GM18502 (cell line): Measurements from ENCODE around the gene ASB2.

ENCODE experiments used
- ATAC-seq: cut with Tn5 transposase; IDR thresholded peaks from one replicate; pipeline ENCODE4 v1.9.1; 2021; ENCODE audit warnings: mild to moderate bottlenecking; ENCODE audit not compliant: unreplicated experiment, poor library complexity

Gene ASB2

DNA sequence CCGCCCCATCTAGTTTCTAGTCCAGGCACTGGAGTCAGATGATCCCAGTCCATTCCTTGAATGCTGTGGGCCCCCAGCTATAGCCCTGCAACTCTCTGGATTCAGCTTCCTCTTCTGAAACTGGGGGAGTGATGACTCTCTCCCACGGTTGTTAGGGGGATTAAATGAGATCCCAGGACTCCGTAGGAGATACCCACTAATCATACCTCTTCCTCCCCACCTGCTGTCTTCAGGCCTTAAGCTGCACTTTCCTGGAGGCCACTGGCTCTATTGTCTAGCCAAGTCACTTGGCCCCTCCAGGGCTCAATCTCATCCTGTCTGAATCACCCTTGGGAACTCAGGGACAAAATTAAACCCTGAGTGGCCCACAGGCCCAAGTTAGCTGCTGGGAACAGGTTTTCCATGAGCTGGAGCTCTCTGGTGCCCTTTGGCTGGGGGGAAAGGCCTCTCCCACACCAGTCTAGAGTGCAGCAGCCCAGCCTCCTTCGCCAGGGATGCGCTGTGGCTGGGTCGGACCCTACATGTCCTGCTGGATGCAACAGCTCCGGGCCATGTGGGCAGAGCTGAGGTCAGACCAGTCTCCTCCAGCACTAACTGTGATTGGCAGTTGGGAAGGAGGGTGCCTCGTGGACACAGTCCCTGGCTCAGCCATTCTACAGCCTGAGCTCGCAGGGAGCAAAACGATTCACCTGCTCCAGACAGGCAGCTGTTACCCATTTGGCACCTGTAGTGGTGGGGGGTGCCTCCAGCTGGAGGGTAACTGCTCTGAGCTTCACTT, 6.0 kb upstream of the ASB2 start:
- ATAC-seq, result no peak

DNA sequence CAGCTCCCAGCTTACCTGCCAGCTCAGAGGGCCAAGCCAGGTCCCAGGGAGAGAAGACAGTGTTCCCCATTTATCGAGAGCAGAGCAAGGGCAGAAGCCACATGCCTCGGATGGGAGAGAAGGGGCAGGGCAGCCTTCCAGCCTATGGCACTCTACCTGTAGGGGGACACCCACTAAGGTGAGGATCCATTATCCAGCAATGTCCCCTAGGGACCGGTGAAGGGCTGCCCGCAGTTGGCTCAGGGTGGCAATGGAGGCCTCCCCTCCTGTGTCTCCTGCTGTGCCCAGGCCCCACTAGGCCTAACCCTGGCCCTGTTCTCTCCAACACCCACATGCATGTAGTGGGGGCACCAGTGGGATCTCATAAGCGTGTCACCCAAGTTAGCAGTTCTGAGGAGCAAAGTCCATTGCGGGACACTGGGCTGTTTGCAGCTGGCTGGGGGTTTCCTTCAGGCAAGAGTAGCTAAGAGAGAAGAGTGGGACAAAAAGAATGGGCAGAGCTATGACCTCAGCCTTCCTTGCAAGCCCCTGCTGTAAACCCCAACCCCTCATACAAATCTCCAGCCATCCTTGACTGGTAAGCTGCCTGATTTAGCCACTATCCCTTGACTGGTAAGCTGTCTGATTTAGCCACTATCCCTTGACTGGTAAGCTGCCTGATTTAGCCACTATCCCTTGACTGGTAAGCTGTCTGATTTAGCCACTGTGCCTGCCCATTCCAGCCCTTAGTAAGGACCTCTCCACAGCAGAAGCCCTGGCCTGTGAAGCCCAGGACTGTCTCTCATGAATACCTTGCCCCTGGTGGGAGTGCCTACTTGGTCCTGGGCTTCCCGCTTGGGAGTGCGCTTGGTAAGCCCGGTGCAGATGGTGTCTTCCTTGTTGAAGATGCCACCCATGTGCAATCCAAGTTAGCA, 5.2 kb upstream of the ASB2 start:
- no peak for ATAC-seq

DNA sequence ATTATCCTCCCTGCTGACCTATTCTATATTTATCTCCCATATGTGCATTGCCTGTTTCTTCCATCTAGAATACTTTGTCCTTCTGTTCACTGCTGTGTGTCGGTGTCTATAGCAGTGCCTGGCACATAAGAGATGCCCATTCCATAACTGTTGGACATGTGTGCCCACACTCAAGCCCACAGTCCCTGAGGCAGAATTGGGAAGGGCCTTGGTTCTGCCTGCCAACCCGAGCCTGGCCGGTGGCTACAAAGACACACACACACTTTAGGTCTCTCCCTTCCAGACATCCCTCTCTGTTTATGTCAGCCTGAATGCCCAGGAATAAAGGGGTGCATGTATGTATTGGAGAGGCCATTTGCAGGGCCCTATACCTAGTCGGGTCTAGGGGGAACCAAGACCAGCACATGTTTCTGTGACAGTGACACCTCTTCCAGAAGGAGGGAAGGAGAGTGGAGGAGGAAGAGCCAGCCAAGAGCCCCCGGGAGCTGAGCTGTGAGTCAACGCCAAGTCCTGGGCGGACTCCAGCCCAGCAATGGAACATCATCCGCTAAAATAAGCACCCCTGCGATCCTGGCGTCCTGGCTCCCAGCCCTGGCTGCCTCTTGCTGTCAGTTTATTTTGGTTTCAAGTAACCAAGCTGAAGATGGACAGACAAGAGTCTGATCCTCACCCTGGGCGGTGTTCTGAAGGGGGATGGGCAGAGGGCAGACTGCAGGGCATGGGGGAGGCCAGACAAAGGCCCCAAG, 4.3 kb upstream of the ASB2 start:
- ATAC-seq, result no peak

DNA sequence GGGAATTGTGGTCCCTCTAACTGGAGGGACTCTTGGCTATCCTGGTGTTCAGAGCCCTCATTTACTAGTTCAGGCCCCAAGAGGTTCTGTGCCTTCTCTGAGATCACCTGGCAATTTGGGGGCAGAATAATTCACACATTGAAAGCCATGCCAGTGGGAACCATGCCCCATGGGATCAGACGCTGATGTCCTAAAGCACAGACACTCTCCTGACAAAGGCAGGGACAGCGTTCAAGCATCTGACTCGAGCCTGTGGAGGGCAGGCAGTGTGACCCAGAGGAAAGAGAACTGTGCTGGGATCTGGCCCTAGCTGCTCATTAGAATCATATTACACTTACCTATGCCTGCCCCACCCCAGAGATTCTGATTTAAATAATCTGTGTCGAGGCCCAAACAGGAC, 2.4 kb upstream of the ASB2 start:
- ATAC-seq, result no peak

DNA sequence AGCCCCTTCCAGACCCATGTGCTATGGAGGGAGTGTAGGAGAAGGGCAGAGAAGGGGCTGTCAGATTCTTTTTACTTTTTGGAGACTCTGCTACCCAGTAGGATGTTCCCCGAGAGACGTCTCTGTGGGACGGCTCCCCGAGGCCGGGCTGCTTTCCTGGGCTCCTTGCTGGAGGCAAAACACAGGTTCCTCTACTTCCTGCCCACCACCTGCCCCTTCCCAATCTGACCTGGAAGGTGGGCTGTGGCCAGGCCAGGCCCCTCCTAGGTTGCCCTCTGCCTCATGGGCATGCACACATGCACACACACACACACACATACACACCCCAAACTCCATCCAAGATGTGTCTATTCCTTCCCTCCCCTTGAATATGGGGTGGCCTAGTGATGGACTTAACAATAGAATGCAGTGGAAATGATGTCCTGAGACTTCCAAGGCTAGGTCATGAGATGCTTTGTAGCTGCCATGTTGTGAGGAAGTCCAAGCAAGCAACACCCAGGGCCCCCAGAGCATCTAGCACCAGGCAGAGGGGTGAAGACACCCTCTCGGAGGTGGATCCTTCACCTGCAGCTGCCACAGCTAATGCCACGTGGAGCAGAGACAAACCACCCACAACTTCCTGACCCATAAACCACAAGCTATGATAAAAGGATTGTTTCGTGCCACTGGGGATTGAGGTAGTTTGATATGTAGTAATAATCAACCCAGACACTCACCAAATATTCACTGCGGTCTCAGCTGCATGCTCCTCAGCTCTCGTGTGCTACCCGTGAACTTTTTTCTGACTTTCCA, 1.6 kb upstream of the ASB2 start:
- ATAC-seq, result peak; percentile 45

DNA sequence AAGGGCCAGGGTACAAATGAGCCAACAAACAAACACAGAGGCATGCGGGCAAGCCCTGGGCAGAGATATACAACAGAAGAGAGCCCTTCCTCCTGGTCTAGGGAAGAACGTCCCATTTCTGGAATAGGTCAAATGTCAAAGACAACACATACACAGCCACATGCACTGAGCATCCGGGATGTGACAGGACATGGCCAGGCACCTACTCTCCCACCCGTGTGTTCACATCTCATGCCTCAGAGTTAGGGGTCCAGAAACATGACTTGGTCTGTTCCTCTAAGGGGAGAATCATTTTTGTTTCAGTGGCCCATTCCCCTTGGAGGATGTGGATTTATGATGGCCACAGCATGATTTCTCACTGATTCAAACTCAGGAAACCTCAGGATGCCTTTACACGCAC, 801 bp upstream of the ASB2 start:
- no peak for ATAC-seq

DNA sequence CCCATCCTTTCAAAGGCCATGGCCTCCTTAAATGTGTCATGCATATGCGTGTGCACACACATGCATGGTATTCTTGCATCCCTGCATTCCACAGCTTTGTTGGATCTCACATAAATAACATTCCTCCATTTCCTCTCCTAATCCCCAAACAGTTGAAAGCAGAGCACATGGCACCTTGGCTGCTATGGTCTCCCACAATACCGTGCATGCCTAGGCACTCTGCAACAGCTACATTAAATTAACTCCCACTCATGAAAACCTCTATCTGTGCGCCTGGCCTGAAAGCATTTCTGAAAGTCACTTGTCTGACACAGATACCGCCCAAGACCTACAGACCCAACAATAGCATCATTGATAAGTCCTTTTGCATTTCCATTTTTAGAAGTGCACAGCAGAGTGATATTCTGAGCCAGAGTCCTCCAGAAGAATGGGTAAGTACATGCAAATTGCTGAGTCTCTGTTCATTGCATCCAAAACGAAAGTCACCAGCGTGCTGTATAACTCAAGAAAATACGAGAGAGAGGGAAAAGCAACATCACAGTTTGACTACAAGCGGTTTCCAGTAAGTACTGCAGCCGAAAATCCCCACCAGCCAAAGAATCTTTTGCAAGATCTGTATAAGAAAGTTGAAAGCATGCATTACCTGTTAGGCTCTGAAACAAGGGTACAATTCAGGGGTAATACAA, 436 bp downstream of the ASB2 start:
- ATAC-seq, result peak; percentile 77

DNA sequence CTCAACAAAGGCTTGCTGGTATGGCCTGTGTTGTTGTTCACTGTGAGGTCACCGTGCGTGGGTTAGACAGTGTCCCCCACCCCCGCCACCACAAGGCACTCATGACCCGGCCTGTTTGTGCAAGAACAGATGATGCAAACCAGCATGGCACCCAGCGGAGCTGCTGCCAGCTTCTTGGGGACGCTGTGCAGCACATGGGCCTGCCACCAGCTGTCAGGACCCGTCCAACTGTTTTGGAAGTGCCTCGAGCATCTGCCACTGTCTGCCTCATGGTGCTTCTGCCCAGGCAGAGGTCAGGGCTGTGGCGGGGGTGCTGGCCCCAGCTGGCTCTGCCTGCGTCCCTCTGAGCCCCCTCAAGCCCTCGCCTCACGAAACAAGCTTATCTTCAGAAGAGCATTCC, 1.5 kb downstream of the ASB2 start:
- no peak for ATAC-seq

GRCh38 chr14:93974299-93974698, 2.1 kb downstream of the ASB2 start:
- ATAC-seq, result no peak

GRCh38 chr14:93973607-93974006, 2.8 kb downstream of the ASB2 start:
- no peak for ATAC-seq

- ATAC-seq, result no peak
Observed at GRCh38 chr14:93972618-93973205, 3.7 kb downstream of the ASB2 start.

DNA sequence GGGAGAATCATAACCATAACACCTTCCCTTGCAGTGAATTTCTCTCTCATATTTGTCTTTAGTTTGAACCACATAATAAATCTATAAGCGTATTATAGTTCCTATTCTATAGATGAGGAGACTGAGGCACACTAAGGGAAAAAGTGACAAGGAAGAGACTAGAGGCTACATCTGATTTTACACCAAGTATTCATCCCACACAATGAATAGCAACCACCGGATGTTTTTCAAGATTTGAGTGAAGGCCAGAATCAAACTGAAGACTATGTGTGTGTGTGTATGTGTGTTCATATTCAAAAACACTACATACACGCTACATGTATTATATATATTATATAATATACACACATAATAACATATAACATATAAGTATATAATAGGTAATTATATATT, 4.7 kb downstream of the ASB2 start:
- ATAC-seq, result no peak

DNA sequence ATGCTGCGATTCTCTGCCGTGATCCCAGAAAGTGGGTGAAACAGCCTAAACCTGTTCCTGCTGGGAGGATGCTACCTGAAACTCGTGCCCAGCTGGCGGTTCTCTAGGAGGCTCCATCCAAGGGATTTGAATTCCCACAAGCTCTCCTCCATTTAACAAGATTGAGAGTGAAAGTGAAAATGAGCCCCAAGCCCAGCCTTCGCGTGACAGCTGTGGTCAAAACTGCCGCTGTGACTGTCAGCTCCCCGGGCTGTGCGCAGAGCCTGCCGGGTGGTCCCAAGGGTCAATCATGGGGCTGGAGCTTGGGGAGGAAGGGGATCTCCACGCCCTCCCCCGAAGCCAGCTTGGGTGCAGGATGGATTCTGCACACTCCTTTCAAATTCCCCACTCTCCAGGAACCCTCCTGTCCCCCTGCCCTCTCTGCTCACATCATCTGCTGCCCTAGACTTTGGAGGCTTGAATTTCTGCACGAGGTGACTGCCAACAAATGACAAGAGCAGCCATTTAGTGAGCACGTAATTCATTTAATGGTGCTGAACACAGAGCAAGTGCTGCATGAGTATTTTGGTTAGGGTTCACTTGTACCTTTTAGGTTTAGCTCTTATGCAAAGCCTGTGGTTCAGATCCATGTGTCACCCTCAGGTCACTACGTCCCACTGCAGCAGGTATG, 5.3 kb downstream of the ASB2 start:
- ATAC-seq, result peak; percentile 33

DNA sequence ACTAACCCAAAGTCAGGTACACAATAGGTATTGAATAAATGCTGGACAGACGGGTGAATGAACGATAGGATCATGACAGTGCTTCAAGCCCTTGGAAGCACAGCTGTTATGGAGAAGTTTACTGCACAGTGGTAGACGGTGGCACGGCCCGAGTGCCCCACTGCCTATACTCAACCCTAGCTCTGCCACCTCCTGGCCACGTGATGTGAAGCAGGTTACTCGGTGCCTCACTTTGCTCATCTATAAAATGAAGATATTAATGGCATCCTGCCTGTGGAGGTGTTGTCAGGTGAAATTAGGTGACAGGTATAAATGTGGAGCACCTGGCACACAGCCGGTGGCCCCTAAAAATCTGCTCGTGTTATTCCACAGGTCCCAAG, 5.8 kb downstream of the ASB2 start:
- ATAC-seq, result no peak

GRCh38 chr14:93969082-93969828, 7.1 kb downstream of the ASB2 start:
- no peak for ATAC-seq

DNA sequence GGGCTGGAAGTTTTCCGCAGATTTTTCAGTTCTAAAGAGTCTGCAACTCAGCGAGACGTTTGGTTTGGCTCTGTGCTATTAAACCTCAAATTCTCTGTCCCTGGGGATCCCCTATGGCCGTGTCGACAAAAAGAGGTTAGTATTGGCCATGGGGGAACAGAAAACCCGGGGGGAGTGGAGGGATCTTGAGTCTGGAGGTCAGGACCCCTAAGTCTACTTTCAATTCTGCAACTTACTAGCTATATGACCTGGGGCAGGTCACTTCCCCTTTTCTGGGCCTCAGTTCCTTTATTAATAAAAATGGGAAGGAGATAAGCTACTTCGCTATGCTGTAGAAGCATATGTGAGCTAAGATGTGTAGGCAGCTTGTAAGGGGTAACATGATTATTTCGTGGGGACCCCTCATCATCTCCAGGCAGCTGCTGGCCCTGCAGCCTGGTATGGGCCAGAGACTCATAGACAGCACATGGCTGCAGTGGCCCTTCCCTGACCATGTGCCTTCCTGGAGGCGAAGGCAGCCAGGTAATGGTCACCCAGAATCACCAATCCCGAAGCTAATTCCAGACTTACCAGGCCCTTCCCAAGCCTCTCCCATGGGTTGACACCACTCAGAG, 8.6 kb downstream of the ASB2 start:
- peak; percentile 52 for ATAC-seq

GRCh38 chr14:93965946-93966474, 10.4 kb downstream of the ASB2 start:
- no peak for ATAC-seq
